H1 (cell line): ENCODE results near the gene TMEM198.

Experiments used
- EP300 ChIP-seq, 2 experiments: IDR thresholded peaks; 1 replicate in 1 of 2; 2 replicates in 1 of 2; pipeline ENCODE4 v1.6.1; 2011 to 2012; ENCODE audit warnings: low read depth in 2 of 2, low read length in 2 of 2, mild to moderate bottlenecking in 2 of 2, borderline replicate concordance in 1 of 2, inconsistent platforms in 1 of 2, moderate library complexity in 1 of 2
- SP1 ChIP-seq: IDR thresholded peaks from 2 replicates; pipeline ENCODE4 v1.6.1; 2011; ENCODE audit warnings: low read depth, low read length

GRCh38 chr2:219559156-219559915, 15.5 kb downstream of the TMEM198 start:
- no peak for TF ChIP-seq SP1
- no peak for TF ChIP-seq EP300 (IDR thresholded peaks at IDR 0.05; ENCODE audit: borderline replicate concordance in 1 of 2, low read depth in 2 of 2, low read length in 2 of 2)
